Stimulated activated CD8-positive, alpha-beta memory T cell treated with anti-CD3 and anti-CD28 coated beads, Interleukin-4, amount 100 ng/mL, for 1 hour (primary cell): ENCODE measurements around the gene TBC1D8B.
"Not testable (repeated sequence)": the region's sequence is repeated elsewhere in the genome, so short reads cannot be mapped to it uniquely, and the experiment has no call there.

Experiments used
- DNase-seq, 2 donors: peaks; one replicate each; pipeline ENCODE4 v3.0.0-alpha.2; 2020; ENCODE audit warnings: low read depth in 2 of 2, low spot score in 1 of 2

Gene TBC1D8B

GRCh38 chrX:106802388-106803275 is at the start of gene TBC1D8B:
Gene TBC1D8B (plus strand): TSS chrX:106802673. CDS start chrX:106802854, 181 bp downstream.
- no peak for DNase-seq

GRCh38 chrX:106769288-106769687 is 33.2 kb upstream of the TBC1D8B start:
- DNase-seq: not testable (repeated sequence)

DNA sequence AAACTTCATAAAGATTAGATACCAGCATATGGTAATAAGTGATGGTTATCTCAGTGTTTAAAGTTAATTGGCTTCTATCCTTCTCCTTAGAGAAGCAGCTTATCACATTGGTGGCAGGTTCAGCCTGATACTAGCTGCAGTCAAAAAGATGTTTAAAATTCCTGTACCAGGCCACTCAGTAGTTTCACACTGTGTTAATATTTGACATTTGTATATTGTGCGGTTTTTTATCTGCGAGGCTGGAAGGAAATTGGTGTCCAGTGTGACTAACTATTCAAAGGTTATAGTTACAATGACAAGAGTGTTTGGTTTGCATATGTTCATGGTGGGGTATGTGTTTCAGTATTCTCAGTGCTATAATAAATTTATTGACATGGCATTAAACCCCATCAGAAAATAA is 27.5 kb upstream of the TBC1D8B start:
- no peak for DNase-seq

- no peak for DNase-seq
These were observed 22.2 kb upstream of the TBC1D8B start for GRCh38 chrX:106780264-106780663.

DNA sequence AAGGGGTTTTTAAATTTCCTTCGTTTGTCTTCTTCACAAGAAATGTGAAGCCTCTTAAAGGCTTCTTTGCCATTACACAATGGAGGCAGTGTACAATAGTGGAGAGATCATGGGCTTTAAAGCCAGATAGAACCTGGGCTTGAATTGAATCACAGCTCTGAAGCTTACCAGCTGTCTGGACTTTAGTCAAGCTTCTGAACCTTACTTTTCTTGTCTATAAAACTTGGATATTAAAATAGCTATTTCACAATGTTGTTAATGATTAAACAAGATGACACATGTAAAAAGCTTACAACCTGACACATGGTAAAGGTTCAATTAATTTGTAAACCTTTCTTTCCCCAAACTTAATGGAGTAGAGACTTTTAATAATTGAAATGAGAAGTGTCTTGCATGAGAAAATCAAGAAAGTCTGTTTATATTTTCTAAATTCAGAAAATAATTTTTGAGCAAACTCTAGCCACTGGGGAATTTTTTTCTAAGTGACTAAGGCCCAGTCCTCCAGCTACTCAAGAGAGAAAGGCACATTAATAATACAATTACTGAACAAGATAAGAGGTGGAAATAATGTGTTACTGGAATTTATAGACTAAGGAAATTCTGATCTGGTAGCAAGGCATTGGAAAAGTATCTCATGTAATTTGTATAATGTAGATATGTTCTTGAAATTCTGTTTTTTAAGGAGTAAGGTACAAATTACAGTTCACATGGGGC is 21.7 kb upstream of the TBC1D8B start:
- DNase-seq: no peak

DNA sequence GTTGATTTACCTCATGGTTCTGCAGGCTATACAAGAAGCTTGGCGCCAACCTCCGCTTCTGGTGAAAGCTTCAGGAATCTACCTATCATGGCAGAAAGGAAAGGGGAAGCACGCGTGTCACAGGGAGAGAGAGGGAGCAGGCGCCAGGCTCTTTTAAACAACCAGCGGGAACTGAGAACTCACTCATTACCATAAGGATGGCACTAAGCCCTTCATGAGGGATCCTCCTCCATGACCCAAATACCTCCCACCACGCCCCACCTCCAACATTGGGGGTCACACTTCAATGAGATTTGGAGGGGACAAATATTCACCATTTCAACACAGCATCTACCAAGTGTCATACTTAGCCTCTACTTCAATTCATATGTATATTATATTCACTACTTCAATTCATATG is 18.8 kb upstream of the TBC1D8B start:
- no peak for DNase-seq

DNA sequence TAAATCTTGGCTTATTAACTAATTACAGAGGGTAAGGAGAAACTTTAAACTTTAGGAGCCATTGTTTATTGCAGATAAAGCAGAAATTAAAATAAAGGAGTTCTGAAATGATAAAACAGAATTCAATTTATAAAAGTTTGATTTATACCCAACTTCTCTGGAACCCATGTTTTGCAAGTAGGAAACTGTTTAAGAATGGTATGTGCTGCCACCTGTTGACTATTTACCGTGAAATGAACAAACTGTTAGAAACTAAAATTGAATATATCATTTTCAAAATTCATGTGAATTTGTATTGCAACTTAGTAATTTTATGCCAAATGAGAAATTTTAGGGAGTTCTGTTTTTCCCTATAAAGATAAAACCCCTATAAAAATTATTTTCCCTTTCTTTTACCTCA is 11.0 kb upstream of the TBC1D8B start:
- no peak for DNase-seq

GRCh38 chrX:106802063-106802387 is 448 bp upstream of the TBC1D8B start:
- DNase-seq: no peak

DNA sequence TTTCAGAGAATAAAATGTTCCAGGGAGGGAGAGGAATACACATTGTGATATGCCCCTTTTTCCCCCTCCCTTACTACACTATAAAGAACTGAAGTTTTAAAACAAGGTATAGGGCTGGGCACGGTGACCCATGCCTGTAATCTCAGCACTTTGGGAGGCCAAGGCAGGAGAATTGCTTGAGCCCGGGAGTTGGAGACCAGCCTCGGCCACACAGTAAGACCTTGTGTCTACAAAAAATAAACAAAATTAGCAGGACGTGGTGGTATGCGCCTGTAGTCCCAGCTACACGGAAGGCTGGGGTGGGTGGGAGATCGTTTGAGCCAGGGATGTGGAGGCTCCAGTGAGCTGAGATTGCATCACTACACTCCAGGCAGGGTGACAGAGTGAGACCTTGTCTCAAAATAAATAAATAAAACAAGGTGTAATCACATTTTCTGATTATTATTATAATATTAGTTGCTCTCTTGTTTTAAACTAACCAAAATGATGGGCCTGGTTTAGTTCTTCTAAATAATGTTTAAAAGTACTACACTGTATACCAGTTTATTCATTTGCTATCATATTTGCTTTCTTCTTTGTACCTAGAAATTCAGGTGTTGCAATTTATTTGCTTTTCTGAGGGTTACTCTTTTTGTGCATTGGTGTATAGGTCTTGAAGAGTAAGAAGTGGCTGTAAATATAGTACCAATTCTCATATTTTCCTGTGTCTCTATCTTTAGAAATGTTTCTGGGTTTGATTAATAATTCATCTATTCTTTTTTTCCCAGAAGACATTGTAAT is 8.8 kb downstream of the TBC1D8B start:
- DNase-seq: no peak

GRCh38 chrX:106812930-106813329 is 10.5 kb downstream of the TBC1D8B start:
- DNase-seq: not testable (repeated sequence)

- not testable (repeated sequence) for DNase-seq
These were observed 11.6 kb downstream of the TBC1D8B start for GRCh38 chrX:106814093-106814492.

- no peak for DNase-seq
These were observed 60.7 kb downstream of the TBC1D8B start for GRCh38 chrX:106862972-106863688.

DNA sequence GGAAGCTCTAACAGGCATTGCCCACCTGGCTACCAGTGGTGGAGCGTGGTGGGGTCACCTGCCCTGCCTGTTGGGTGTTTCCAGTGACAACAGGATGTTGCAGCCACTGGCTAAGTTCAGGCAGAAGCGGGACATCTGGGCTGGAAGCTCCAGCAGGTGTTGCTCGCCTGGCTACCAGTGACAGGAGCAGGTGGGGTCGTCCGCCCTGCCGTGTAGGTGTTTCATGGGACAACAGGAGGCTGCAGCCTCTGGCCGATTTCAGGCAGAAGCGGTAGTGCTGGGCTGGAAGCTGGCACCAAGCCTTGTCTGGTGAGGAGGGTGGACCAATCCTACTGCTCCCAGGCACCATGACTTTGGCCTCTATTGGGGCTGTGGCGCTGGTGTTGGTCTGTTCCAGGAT is 61.2 kb downstream of the TBC1D8B start:
- no peak for DNase-seq

GRCh38 chrX:106872796-106873195 is 70.3 kb downstream of the TBC1D8B start:
- not testable (repeated sequence) for DNase-seq

- DNase-seq: no peak
These were observed 71.6 kb downstream of the TBC1D8B start for GRCh38 chrX:106874075-106874474.

GRCh38 chrX:106875151-106875550 is 72.7 kb downstream of the TBC1D8B start:
- no peak for DNase-seq

GRCh38 chrX:106889468-106889867 is 87.0 kb downstream of the TBC1D8B start:
- DNase-seq: no peak

GRCh38 chrX:106891762-106892460 is 89.4 kb downstream of the TBC1D8B start:
- DNase-seq: no peak

DNA sequence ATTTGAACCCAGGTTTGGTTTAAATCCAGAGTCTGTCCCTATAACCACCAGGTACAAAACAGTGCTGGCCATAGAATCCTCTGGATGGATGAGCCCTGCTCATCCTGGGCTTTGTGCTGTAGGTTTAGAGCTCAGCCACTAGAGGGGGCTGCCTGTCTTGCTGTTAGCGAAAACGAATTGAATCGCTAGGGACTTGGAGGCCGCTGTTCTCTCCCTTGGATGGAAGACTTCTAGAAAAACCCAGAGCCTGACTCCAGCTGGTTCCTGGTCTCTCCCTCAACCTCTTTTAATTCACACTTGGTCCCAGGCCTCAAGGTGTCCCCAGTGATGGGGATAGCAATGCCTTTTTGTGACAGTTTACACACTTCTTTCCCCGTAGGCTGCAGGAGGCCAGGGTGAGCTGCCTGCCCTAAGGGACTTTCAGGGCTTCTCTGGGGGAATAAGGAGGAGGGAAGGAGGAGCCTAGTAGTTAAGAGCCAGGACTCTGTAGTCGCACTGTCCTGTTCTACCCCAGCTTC is 92.0 kb downstream of the TBC1D8B start:
- no peak for DNase-seq

DNA sequence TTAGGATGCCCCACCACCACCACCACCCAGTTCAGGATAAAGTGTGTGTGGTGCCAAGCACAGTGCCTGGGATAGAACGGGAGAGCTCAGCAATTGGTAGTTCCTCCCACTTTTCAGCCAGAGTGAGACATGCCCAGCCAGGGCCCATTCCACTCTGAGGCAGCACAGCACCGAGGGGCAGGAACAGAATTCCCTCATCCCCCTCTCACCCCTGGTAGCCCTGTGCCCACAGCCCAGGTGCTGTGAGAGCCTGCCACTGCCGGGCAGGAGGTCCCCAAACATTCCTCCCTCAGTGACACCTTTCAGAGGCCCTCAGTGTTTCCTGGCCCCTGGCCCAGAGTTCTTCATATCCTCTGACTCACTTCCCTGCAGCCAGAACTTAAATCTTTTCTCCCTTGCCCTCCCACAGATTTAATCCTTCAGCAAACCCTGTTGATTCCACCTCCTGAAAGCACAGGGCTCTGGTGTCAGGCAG is 92.5 kb downstream of the TBC1D8B start:
- no peak for DNase-seq
